Measurements from ENCODE around the gene ZDHHC21.
"Not testable (repeated sequence)": the region's sequence is repeated elsewhere in the genome, so short reads cannot be mapped to it uniquely, and the experiment has no call there.

The ZDHHC21 gene

GRCh38 chr9:14693251-14693861, at the start of gene ZDHHC21:
ZDHHC21 (minus strand) TSS chr9:14693432; CDS start chr9:14674340, 19,092 bp downstream.
- peak; percentile 87 for DNase-seq

DNA sequence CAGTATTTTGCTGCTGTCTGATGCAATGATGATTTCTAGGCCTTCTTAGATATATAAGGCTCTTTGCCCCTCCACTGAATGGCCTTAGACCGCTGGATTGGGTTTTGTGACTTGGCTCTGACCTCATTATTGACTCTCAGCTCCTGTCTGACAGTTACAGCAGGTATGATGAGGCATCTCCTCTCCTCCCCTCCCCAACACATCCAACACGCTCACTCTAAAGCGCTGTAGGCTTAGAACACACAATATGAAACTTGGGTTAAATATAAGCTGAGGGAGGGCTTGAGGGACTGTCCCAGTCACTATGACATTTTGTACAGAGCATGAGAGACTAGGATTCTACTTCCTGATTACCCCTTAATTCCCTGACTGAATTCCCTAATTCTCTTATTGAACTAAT, 48.1 kb upstream of the ZDHHC21 start:
- DNase-seq = no peak

DNA sequence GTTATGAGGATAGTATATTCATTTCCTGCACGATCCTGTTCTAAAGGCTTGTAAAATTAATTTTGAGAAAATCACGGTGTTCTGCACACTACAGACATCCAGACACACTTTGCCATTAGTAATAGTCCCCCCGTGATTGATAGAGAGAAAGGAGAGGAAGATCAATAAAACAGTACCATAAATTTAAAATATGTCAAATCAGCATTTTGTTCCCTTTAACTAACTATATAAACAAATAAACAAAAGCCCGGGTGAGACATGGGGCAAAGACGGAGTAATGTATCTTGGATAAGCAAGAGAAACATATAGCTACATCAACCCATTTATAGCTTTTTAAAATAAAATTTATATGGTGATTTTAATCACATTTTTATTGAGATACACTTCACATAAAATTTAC, 39.9 kb upstream of the ZDHHC21 start:
- DNase-seq = no peak

- no peak for DNase-seq
Measured at GRCh38 chr9:14731294-14731981, 38.2 kb upstream of the ZDHHC21 start.

DNA sequence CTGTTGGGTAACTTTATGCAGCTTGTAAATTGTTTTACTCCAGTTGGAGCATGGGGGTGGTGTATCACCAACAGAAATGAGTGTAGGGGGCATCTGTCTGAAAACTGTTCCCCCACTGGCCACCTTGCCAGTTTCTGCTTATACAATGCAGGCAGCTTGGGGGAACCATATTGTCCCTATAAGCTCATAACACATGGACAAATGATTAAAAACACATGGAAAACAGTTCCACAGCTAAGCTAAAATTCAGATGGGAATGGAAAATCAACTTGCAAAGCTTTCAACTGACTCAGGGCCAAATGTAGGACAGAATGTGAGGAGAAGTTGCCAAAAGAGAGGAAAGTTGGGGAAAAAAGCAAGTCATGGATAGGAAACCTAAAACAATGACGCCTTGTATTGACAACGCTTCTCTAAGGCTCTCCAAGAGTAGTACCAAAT, 37.2 kb upstream of the ZDHHC21 start:
- DNase-seq = no peak

DNA sequence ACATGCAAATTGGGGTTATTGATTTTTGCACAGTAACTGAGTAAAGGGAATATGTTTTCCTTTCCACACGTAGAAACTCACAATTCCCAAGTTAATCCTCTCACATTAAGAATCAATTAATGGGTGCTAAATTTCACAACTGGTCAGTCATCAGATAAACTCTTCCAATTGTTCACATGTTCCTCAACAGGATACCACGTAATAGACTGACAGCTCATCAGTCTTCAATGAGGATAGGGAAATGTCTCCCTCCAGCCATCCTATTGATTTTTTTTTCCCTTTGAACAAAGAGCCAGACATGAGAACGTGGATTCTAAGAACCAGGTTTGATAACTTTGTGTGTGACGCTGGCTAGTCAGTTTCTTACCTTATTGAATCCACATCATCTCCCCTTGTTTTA, 30.1 kb upstream of the ZDHHC21 start:
- DNase-seq = no peak

- no peak for DNase-seq
Measured at GRCh38 chr9:14722391-14723035, 29.3 kb upstream of the ZDHHC21 start, which contains the start of gene CER1. CER1 (minus strand) TSS chr9:14722733; CDS start chr9:14722672, 61 bp downstream.

GRCh38 chr9:14719231-14719923, 26.1 kb upstream of the ZDHHC21 start:
- DNase-seq = no peak

- DNase-seq = no peak
Measured at GRCh38 chr9:14715102-14715501, 21.9 kb upstream of the ZDHHC21 start.

DNA sequence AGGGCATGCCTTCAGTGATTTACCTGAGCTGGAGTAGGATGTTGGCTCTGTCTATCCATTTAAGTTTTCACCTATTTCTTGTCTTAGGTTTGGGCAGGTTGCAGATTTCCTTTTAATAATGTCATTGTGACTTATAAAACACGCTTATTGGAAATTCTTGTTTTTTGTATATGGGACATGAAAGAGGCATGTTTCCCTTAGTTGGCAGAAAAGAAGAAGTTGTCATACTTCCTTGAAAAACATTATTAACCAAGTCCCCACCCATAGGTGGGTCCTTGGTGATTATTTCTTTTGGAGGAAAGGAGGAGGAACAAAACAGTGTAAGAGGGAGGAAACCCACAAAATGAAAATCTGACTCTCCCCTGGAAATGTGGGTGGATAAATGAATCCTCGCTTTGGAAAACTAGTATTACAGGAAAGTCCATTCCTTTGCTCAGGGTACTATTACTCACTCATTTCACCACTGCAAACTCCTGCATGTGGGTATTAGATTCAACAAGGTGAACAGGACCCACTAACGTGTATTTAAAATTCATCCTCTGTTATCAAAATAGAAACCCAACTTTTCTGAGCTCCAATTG, 20.0 kb upstream of the ZDHHC21 start:
- no peak for DNase-seq

DNA sequence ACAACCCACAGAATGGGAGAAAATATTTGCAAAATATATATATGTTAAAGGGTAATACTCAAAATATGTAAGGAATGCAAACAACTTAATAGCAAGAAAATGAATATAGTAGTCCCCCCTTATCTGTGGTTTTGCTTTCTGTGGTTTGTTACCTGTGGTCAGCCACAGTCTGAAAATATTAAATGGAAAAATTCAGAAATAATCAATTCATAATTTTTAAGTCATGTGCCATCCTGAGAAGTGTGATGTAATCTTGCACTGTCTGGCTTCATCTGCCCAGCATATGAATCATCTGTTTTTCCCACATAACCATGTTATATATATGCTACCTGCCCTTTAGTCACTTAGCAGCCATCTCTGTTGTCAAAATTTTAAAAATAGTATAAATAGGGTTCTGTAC, 17.6 kb upstream of the ZDHHC21 start:
- DNase-seq = no peak

- no peak for DNase-seq
Measured at GRCh38 chr9:14706530-14707140, 13.4 kb upstream of the ZDHHC21 start.

GRCh38 chr9:14705079-14705478, 11.8 kb upstream of the ZDHHC21 start:
- no peak for DNase-seq

- DNase-seq = no peak
Measured at GRCh38 chr9:14704281-14704680, 11.0 kb upstream of the ZDHHC21 start.

GRCh38 chr9:14702200-14702720, 9.0 kb upstream of the ZDHHC21 start:
- no peak for DNase-seq

DNA sequence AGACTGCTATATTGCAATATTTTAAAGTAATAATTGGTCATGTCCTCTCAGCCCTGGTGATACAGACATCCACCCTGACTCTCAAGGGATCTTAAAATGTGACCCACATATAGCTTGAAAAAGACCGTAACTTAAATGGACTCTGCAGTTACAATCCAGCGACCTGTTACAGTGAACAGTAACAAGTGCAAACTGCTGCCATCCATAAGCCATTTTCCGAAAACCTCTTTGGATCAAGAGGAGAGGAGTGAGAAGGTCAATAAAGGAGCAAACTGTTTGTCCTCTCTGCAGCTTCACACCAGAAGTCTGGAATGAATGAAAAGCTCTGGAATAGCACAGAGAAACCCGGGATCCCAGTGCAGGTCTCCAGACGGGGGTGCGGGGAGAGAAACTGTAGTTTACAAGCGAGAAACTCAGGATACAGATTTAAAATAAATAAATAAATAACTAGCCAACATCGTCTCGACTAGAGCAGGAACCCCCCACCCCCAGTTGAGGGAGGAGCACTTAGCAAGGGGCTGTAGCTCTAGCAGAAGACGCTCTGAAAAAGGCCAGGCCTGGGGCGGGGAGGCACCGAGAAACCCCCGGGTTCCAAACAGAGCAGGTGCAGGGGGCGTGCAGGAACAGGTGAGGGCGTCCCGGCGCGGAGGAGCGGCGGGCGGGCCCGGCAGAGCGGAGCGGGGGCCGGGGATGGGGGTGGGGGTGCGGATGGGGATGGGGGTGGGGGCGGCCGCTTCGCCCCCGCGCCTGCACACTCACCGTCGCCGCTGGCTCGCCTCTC, 572 bp downstream of the ZDHHC21 start:
- DNase-seq = peak; percentile 48

DNA sequence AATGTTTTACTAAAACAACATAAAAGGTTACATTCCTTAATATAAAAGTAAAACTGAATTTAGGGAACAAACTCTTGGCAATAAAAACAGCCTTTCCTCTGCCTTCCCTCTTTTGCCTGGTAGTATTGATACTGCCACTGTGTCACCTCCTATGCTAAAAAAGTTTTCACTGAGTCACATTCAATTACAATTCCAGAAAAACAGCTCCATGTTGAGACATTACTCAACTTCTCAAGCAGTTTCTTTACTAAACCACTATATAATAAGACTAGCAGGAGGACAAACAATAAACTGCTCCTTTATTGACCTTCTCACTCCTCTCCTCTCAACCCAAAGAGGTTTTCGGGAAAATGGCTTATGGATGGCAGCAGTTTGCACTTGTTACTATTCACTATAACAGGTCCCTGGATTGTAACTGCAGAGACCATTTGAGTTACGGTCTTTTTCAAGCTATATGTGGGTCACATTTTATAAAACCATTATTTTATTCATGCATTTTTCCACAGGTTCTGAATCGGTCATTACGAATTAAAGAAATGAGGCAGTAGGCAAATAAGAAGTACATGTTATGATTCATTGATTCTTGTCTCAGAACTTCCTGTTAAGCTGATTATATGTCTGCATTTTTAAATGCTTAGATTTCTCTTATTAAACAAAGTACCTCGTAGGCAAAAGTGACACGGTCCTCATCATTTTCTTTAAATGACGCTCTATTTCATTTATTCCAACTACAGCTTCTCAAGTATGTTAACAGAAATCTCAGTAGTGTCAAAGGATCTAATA, 2.1 kb downstream of the ZDHHC21 start:
- peak; percentile 7 for DNase-seq

- no peak for DNase-seq
Measured at GRCh38 chr9:14687042-14687719, 6.1 kb downstream of the ZDHHC21 start.

- DNase-seq = no peak
Measured at GRCh38 chr9:14686168-14686567, 7.1 kb downstream of the ZDHHC21 start.

GRCh38 chr9:14682616-14683015, 10.6 kb downstream of the ZDHHC21 start:
- not testable (repeated sequence) for DNase-seq
